Measurements from ENCODE around the gene PRKCH.

Gene PRKCH

GRCh38 chr14:61537563-61538463 lies 216.4 kb downstream of the PRKCH start:
- Histone ChIP-seq H3K4me1 (ENCODE audit: control insufficient read depth, insufficient read depth, low read length) (peaks cover 8% of the 10 kb centered on the region), H3K4me3 (ENCODE audit: low read depth, low read length) (no peak overlapping the region), H3K27ac (ENCODE audit: extremely low read depth, low read depth, low read length) (no peak overlapping the region; the same call in 1 of the 2 replicates), H3K9me3 (ENCODE audit: control insufficient read depth, insufficient read depth, low read depth, low read length) (no peaks in the 10 kb centered on the region), H3K36me3 (ENCODE audit: control insufficient read depth in 2 of 2, insufficient read depth in 1 of 2, low read length in 2 of 2) (no peaks in the 10 kb centered on the region)
- CTCF ChIA-PET, result interaction anchor here (0.6 kb wide), 4 partner anchors 13 to 511 kb away, joined by 3 to 4 read pairs (median 3); no protein-coding TSS in a partner anchor
- POLR2A ChIA-PET, result no interaction called here
- TF ChIP-seq ZNF701 (tag by site-specific recombination; IDR thresholded peaks at IDR 0.05) (0 out of 2 replicates have a peak, but pooled peaks have one; percentile 53), ZNF155 (tag by site-specific recombination; IDR thresholded peaks at IDR 0.05) (peak; percentile 89; the same call in 1 of the 2 replicates), ZBTB20 (tag by site-specific recombination; IDR thresholded peaks at IDR 0.05) (peak; percentile 27; the same call in 1 of the 2 replicates), ZNF24 (tag by site-specific recombination; IDR thresholded peaks at IDR 0.05) (0 out of 2 replicates have a peak, but pooled peaks have one; percentile 32), SCRT2 (tag by site-specific recombination; IDR thresholded peaks at IDR 0.05) (peak; percentile 86), ZNF548 (tag by site-specific recombination; IDR thresholded peaks at IDR 0.05) (0 out of 2 replicates have a peak, but pooled peaks have one; percentile 21), OSR2 (tag by site-specific recombination; IDR thresholded peaks at IDR 0.05) (peak; percentile 18; the same call in 1 of the 2 replicates), ZBTB17 (tag by site-specific recombination; IDR thresholded peaks at IDR 0.05) (peak; percentile 87), KLF8 (tag by site-specific recombination; IDR thresholded peaks at IDR 0.05) (no peak), ZNF596 (tag by site-specific recombination; IDR thresholded peaks at IDR 0.05) (no peak), ZNF677 (tag by site-specific recombination; IDR thresholded peaks at IDR 0.05) (no peak), FEZF1 (tag by site-specific recombination; IDR thresholded peaks at IDR 0.05) (0 out of 2 replicates have a peak, but pooled peaks have one; percentile 11)

DNA sequence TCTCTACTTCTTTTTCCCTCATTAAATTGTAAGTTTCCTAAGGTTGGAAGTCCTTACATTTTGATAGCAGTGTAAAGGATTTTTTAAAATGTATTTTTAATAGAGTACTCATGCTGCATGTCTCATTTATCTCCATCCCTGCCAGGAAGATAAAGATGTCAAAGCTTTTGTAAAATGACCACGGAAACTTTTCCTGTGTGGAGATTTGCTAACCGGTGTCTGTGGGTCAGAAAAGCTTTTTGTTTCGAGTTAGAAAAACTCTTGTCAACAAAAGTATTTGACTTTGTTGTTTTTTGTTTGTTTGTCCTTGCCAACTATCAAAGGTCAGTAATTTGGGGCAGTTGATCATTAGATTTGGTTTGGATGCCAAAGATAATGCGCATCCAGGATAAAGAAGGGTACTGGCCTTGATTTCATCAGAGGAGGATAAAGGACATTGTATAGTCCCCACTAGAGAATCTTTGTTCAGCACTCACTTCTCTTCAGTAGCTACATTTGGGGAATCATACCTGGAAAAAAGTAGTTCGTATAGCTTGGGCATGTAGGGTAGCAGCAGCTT lies 217.2 kb downstream of the PRKCH start:
- ChIA-PET CTCF (no interaction called here), POLR2A (no interaction called here)
- Histone ChIP-seq H3K36me3 (ENCODE audit: control insufficient read depth in 2 of 2, insufficient read depth in 1 of 2, low read length in 2 of 2) (no peaks in the 10 kb centered on the region), H3K9me3 (ENCODE audit: control insufficient read depth, insufficient read depth, low read depth, low read length) (no peaks in the 10 kb centered on the region), H3K27ac (ENCODE audit: extremely low read depth, low read depth, low read length) (no peak overlapping the region), H3K4me3 (ENCODE audit: low read depth, low read length) (no peak overlapping the region), H3K4me1 (ENCODE audit: control insufficient read depth, insufficient read depth, low read length) (peaks cover 8% of the 10 kb centered on the region)
- no peak for TF ChIP-seq ZNF274 (IDR thresholded peaks at IDR 0.05; ENCODE audit: low read length)
- TF ChIP-seq ZNF274 (tag by site-specific recombination; IDR thresholded peaks at IDR 0.05; ENCODE audit: borderline replicate concordance), result no peak
- no peak for TF ChIP-seq ZNF768 (tag by site-specific recombination; IDR thresholded peaks at IDR 0.05)
- TF ChIP-seq, protein P1, sequence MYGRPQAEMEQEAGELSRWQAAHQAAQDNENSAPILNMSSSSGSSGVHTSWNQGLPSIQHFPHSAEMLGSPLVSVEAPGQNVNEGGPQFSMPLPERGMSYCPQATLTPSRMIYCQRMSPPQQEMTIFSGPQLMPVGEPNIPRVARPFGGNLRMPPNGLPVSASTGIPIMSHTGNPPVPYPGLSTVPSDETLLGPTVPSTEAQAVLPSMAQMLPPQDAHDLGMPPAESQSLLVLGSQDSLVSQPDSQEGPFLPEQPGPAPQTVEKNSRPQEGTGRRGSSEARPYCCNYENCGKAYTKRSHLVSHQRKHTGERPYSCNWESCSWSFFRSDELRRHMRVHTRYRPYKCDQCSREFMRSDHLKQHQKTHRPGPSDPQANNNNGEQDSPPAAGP (tag by site-specific recombination; IDR thresholded peaks at IDR 0.05), result no peak
- no peak for TF ChIP-seq ZNF184 (tag by site-specific recombination; IDR thresholded peaks at IDR 0.05)
- no peak for TF ChIP-seq ZNF10 (tag by site-specific recombination; IDR thresholded peaks at IDR 0.05)
- TF ChIP-seq ZNF670 (tag by site-specific recombination; IDR thresholded peaks at IDR 0.05; ENCODE audit: low read depth), result no peak
- no peak for TF ChIP-seq ZNF292 (tag by site-specific recombination; IDR thresholded peaks at IDR 0.05; ENCODE audit: borderline replicate concordance, low read depth)
- no peak for TF ChIP-seq ZXDB (tag by site-specific recombination; IDR thresholded peaks at IDR 0.05)
- TF ChIP-seq ZNF16 (tag by site-specific recombination; IDR thresholded peaks at IDR 0.05; ENCODE audit: low read depth), result no peak
- no peak for TF ChIP-seq ZSCAN4 (tag by site-specific recombination; IDR thresholded peaks at IDR 0.05)
- no peak for TF ChIP-seq BCL11A (tag by site-specific recombination; IDR thresholded peaks at IDR 0.05; ENCODE audit: low read depth)
- TF ChIP-seq ZNF645 (tag by site-specific recombination; IDR thresholded peaks at IDR 0.05), result no peak
- TF ChIP-seq ZSCAN5A (tag by site-specific recombination; IDR thresholded peaks at IDR 0.05), result no peak
